ENCODE measurements around the gene NDUFS2. TPM values are rescaled to one million over a fixed set of nuclear protein-coding genes. Genes with fewer than 3 reads are reported as not detected.

NDUFS2 gene
- total and polyA plus RNA-seq, 2 of the 8 experiments (the other 6 are each of a cell fraction or from before 2014, with no cell fraction given): 95.1 to 113 TPM

DNA sequence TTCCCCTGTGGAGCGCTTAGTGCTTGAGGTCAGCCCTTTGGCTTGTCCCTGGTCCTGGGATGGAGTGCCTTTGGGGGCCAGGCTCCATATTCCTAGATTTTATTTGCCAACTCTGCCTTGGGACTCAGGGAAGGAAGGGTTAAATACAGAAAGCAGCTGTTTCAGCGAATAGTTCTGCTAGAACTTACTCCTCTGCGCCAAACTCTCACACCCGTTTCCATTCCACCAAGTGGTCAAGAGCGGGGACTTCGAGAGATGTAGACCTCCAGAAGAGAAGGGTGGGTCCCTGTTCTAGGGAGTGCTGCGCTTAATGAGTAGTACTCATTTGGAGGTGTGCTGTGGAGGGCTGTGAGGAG is 23.0 kb downstream of the NDUFS2 start:
- ChIA-PET CTCF (ENCODE audit: partially characterized antibody) (interaction anchor here (0.6 to 23.7 kb wide), 19 partner anchors 8 to 202 kb away, joined by 3 to 427 read pairs (median 16); partner anchors contain the start of genes ADAMTS4, B4GALT3, FCER1G and NDUFS2), POLR2A (ENCODE audit: partially characterized antibody) (interaction anchor here (0.5 to 2.2 kb wide), 12 partner anchors 8 to 213 kb away, joined by 3 to 26 read pairs (median 4); partner anchors contain the start of genes ADAMTS4 and NDUFS2)
- no peak overlapping the region for H3K23ac ChIP-seq (ENCODE audit: insufficient read length)
- no peak overlapping the region for H3K14ac ChIP-seq (ENCODE audit: insufficient read length)
- H3K4me1 ChIP-seq (replicated peaks in 1 of 4; ENCODE audit: control insufficient read depth in 3 of 4, insufficient read depth in 4 of 4, low read length in 3 of 4): peaks cover 2 to 6% (median 4%) of the 10 kb centered on the region in 4 experiments
- DNase-seq (ENCODE audit: low read depth in 1 of 2, low spot score in 2 of 2) (no peak), FAIRE-seq (no peak)
- no peaks in the 10 kb centered on the region for H3K79me2 ChIP-seq (ENCODE audit: control insufficient read depth in 1 of 2, insufficient read depth in 2 of 2, low read length in 2 of 2)
- no peaks in the 10 kb centered on the region for H4K20me1 ChIP-seq (replicated peaks in 1 of 2; ENCODE audit: control insufficient read depth in 1 of 2, insufficient read depth in 2 of 2, low read length in 2 of 2)
- no peak overlapping the region for H3K56ac ChIP-seq (replicated peaks; ENCODE audit: insufficient read length, low read depth, low read length)
- H3K9ac ChIP-seq (replicated peaks in 1 of 4; ENCODE audit: extremely low read depth in 1 of 4, low read depth in 3 of 4, low read length in 3 of 4): no peak overlapping the region
- 0 out of 2 replicates have a peak overlapping the region, but pooled peaks have one; percentile 62 for H3K18ac ChIP-seq (ENCODE audit: extremely low read depth, low read length)
- no peak overlapping the region for H3K27ac ChIP-seq (ENCODE audit: low read depth, low read length)
- 0 out of 7 replicates have a peak, but pooled peaks cover 0 to 2% (median 0%) of the 10 kb centered on the region in 4 experiments for H3K27me3 ChIP-seq (replicated peaks in 1 of 4; ENCODE audit: control insufficient read depth in 3 of 4, extremely low read depth in 1 of 4, insufficient read depth in 3 of 4, low read length in 3 of 4)
- H4K8ac ChIP-seq (ENCODE audit: extremely low read depth, insufficient read depth, low read length): no peak overlapping the region
- H2BK12ac ChIP-seq (ENCODE audit: low read depth, low read length): no peak overlapping the region
- no peaks in the 10 kb centered on the region for H3K9me3 ChIP-seq (ENCODE audit: insufficient read depth in 2 of 2, low read depth in 1 of 2, low read length in 1 of 2)
- peak overlapping the region; percentile 55; the same call in 1 of the 2 replicates for H2BK5ac ChIP-seq (ENCODE audit: low read depth, low read length)
- H2BK120ac ChIP-seq (replicated peaks; ENCODE audit: low read depth, low read length): no peak overlapping the region
- H2AFZ ChIP-seq (ENCODE audit: low read length): peak overlapping the region; percentile 71
- 0 out of 2 replicates have a peak overlapping the region, but pooled peaks have one; percentile 43 for H2BK20ac ChIP-seq (ENCODE audit: low read length)
- H3K79me1 ChIP-seq (ENCODE audit: low read depth, low read length): no peaks in the 10 kb centered on the region
- peak overlapping the region; percentile 53; the same call in 1 of the 2 replicates for H2BK15ac ChIP-seq (ENCODE audit: low read length)
- peak overlapping the region in 1 of 4 experiments; percentile 6; a peak in 1 of 8 replicates for H3K4me3 ChIP-seq (ENCODE audit: extremely low read depth in 1 of 4, insufficient read depth in 2 of 4, low read depth in 3 of 4, low read length in 4 of 4)
- TF ChIP-seq BRCA1 (IDR thresholded peaks at IDR 0.05; ENCODE audit: low read depth, low read length) (no peak), GABPA (IDR thresholded peaks at IDR 0.05; ENCODE audit: borderline replicate concordance, insufficient read depth, low read length) (no peak), PHF8 (conservative IDR thresholded peaks at IDR 0.05; ENCODE audit: low read depth, low read length) (no peak), JUND (IDR thresholded peaks at IDR 0.05; ENCODE audit: low read length) (no peak), POU5F1 (IDR thresholded peaks at IDR 0.05; ENCODE audit: low read depth, low read length) (no peak), RXRA (IDR thresholded peaks at IDR 0.05; ENCODE audit: insufficient read depth, low read depth, low read length) (no peak), CHD2 (IDR thresholded peaks at IDR 0.05; ENCODE audit: low read length) (no peak), JUN (IDR thresholded peaks at IDR 0.05; ENCODE audit: low read depth, low read length) (no peak)
- TF ChIP-seq, protein P1, sequence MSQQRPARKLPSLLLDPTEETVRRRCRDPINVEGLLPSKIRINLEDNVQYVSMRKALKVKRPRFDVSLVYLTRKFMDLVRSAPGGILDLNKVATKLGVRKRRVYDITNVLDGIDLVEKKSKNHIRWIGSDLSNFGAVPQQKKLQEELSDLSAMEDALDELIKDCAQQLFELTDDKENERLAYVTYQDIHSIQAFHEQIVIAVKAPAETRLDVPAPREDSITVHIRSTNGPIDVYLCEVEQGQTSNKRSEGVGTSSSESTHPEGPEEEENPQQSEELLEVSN (IDR thresholded peaks at IDR 0.05): no peak
- TF ChIP-seq, protein P2, sequence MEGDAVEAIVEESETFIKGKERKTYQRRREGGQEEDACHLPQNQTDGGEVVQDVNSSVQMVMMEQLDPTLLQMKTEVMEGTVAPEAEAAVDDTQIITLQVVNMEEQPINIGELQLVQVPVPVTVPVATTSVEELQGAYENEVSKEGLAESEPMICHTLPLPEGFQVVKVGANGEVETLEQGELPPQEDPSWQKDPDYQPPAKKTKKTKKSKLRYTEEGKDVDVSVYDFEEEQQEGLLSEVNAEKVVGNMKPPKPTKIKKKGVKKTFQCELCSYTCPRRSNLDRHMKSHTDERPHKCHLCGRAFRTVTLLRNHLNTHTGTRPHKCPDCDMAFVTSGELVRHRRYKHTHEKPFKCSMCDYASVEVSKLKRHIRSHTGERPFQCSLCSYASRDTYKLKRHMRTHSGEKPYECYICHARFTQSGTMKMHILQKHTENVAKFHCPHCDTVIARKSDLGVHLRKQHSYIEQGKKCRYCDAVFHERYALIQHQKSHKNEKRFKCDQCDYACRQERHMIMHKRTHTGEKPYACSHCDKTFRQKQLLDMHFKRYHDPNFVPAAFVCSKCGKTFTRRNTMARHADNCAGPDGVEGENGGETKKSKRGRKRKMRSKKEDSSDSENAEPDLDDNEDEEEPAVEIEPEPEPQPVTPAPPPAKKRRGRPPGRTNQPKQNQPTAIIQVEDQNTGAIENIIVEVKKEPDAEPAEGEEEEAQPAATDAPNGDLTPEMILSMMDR (IDR thresholded peaks at IDR 0.05; ENCODE audit: control extremely low read depth in 1 of 3, insufficient read depth in 1 of 3, low read depth in 1 of 3, low read length in 3 of 3): no peak
- peaks cover 8% of the 10 kb centered on the region for H3K23me2 ChIP-seq (ENCODE audit: low read depth, low read length)
- no peak overlapping the region for H3K4ac ChIP-seq (replicated peaks; ENCODE audit: insufficient read length, low read depth, low read length)
- peak overlapping the region in 1 of 2 experiments; percentile 1; a peak in 2 of 4 replicates for H3K4me2 ChIP-seq (ENCODE audit: insufficient read depth in 1 of 2, low read depth in 2 of 2, low read length in 2 of 2)
- H3K36me3 ChIP-seq (ENCODE audit: control insufficient read depth in 2 of 4, insufficient read depth in 4 of 4, low read length in 3 of 4): peaks cover 0 to 10% (median 8%) of the 10 kb centered on the region in 4 experiments; a peak in 5 of 8 replicates
- H4K91ac ChIP-seq (replicated peaks; ENCODE audit: insufficient read length, low read length): no peak overlapping the region
- H4K5ac ChIP-seq (ENCODE audit: insufficient read length, low read depth, low read length): peak overlapping the region; percentile 7
- WGBS, 2 experiments (ENCODE audit: extremely low coverage in 1 of 2, insufficient coverage in 1 of 2, insufficient read length in 1 of 2, insufficient replicate concordance in 2 of 2, low coverage in 1 of 2, low lambda C conversion rate in 2 of 2, missing lambda C conversion rate in 1 of 2): 89% methylated on average over 7 of the region's 7 CpGs; no CpG with 5 or more reads in 1 of the 2 experiments
- no peak overlapping the region for H2AK5ac ChIP-seq (ENCODE audit: low read depth, low read length)

Measured in H1 (cell line).